ENCODE data around the gene HOXC6. TPM values are rescaled to one million over a fixed set of nuclear protein-coding genes. Genes with fewer than 3 reads are reported as not detected.

HOXC6 gene
- total and polyA plus RNA-seq, 9 of the 15 experiments (the other 6 are each of a cell fraction or from before 2014, with no cell fraction given) = 0.06 to 4.0 (median 1.4) TPM

DNA sequence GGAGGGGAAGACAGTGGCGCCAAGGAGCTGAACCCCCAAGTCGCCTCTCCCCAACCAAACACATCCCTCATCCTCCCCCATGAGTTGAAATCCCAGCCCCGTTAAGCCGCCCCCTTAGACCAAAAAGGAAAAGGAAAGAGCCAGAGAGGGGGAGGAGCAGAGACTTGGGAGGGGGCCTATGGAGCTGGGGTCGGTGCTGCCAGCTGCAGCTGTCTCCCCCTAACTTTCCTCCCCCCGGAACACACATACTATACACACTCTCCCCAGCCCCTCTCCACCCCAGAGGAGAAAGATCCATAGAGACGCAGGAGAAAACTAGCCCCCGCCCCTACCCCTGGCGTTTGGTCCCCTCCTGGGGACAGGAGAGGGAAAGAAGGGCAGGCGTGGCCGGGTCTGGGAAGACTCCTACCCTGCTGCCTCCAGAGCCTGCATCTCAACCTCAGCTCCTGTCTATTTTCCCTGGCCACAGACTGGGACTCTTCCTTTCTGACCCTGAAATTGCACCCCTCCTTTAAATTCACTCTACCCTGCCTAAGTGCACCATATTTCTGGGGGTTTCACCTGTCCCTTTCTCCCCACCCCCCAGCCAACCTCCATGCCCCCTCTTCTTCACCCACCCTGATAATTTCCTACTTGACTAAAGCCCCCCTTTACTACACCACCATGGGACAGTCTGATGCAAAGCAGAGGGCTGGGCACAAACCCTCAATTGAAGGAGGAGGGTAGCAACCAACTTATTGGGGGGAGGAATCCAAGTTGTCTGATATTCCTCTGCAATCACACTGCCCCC, 29.9 kb upstream of the HOXC6 start:
- intact Hi-C loops (cut with micrococcal nuclease) = no loop called here
- H3K9me1 ChIP-seq (ENCODE audit: control insufficient read depth, insufficient read depth, low read length) = no peaks in the 10 kb centered on the region
- no peak overlapping the region for H3K27ac ChIP-seq (ENCODE audit: extremely low read depth, low read depth, low read length)
- H3K4me3 ChIP-seq = no peak overlapping the region
- no peaks in the 10 kb centered on the region for H3K27me3 ChIP-seq (ENCODE audit: control insufficient read depth in 2 of 2, insufficient read depth in 2 of 2, low read length in 2 of 2)
- H3K4me1 ChIP-seq (replicated peaks in 1 of 2; ENCODE audit: control insufficient read depth in 2 of 2, insufficient read depth in 2 of 2, low read length in 2 of 2) = peaks cover 38 to 74% of the 10 kb centered on the region in 2 experiments
- 47% methylated on average over 6 of the region's 11 CpGs for WGBS (ENCODE audit: insufficient coverage, low coverage, missing lambda C conversion rate)
- DNase-seq (ENCODE audit: extremely low read depth in 1 of 4, low spot score in 3 of 4) (no peak), ATAC-seq (no peak), FAIRE-seq (no peak)
- ChIA-PET POLR2A (interaction anchor here (0.5 to 5.6 kb wide), 8 partner anchors 11 to 239 kb away, joined by 3 to 43 read pairs (median 3); partner anchors contain the start of gene HOXC12), CTCF (ENCODE audit: low intra/inter-chr PET ratio) (interaction anchor here (0.6 kb wide), 1 partner anchor 290 kb away, joined by 3 read pairs; no protein-coding TSS in a partner anchor)
- in situ Hi-C loops (cut with MboI) = no loop called here
- 0 out of 2 replicates have a peak overlapping the region, but pooled peaks have one; percentile 6 for H3K4me2 ChIP-seq (ENCODE audit: insufficient read depth, low read length)
- H3K9ac ChIP-seq (ENCODE audit: insufficient read depth in 1 of 2, low read depth in 2 of 2, low read length in 2 of 2) = peak overlapping the region in 1 of 2 experiments; percentile 29; a peak in 1 of 4 replicates
- no peaks in the 10 kb centered on the region for H3K9me3 ChIP-seq (replicated peaks; ENCODE audit: control insufficient read depth, insufficient read depth, low read depth, low read length)
- no peaks in the 10 kb centered on the region for H4K20me1 ChIP-seq (replicated peaks; ENCODE audit: control insufficient read depth, insufficient read depth, low read length)
- no TSS peak for BruUV-seq (replicated peaks)
- peaks cover 46% of the 10 kb centered on the region for H3K79me2 ChIP-seq (ENCODE audit: control insufficient read depth, insufficient read depth, low read length)
- H3K36me3 ChIP-seq (ENCODE audit: control insufficient read depth, insufficient read depth, low read length) = no peaks in the 10 kb centered on the region
- no peak overlapping the region for H2AFZ ChIP-seq (ENCODE audit: low read depth, low read length)
- TF ChIP-seq KAT7 (CRISPR knock-in tag; IDR thresholded peaks at IDR 0.05; ENCODE audit: borderline replicate concordance) (0 out of 2 replicates have a peak, but pooled peaks have one; percentile 37), MXI1 (IDR thresholded peaks at IDR 0.05; ENCODE audit: low read depth, low read length) (no peak)
- TF ChIP-seq, protein P1, sequence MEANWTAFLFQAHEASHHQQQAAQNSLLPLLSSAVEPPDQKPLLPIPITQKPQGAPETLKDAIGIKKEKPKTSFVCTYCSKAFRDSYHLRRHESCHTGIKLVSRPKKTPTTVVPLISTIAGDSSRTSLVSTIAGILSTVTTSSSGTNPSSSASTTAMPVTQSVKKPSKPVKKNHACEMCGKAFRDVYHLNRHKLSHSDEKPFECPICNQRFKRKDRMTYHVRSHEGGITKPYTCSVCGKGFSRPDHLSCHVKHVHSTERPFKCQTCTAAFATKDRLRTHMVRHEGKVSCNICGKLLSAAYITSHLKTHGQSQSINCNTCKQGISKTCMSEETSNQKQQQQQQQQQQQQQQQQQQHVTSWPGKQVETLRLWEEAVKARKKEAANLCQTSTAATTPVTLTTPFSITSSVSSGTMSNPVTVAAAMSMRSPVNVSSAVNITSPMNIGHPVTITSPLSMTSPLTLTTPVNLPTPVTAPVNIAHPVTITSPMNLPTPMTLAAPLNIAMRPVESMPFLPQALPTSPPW (CRISPR knock-in tag; IDR thresholded peaks at IDR 0.05) = peak; percentile 21; the same call in 1 of the 2 replicates
- TF ChIP-seq, protein P2, sequence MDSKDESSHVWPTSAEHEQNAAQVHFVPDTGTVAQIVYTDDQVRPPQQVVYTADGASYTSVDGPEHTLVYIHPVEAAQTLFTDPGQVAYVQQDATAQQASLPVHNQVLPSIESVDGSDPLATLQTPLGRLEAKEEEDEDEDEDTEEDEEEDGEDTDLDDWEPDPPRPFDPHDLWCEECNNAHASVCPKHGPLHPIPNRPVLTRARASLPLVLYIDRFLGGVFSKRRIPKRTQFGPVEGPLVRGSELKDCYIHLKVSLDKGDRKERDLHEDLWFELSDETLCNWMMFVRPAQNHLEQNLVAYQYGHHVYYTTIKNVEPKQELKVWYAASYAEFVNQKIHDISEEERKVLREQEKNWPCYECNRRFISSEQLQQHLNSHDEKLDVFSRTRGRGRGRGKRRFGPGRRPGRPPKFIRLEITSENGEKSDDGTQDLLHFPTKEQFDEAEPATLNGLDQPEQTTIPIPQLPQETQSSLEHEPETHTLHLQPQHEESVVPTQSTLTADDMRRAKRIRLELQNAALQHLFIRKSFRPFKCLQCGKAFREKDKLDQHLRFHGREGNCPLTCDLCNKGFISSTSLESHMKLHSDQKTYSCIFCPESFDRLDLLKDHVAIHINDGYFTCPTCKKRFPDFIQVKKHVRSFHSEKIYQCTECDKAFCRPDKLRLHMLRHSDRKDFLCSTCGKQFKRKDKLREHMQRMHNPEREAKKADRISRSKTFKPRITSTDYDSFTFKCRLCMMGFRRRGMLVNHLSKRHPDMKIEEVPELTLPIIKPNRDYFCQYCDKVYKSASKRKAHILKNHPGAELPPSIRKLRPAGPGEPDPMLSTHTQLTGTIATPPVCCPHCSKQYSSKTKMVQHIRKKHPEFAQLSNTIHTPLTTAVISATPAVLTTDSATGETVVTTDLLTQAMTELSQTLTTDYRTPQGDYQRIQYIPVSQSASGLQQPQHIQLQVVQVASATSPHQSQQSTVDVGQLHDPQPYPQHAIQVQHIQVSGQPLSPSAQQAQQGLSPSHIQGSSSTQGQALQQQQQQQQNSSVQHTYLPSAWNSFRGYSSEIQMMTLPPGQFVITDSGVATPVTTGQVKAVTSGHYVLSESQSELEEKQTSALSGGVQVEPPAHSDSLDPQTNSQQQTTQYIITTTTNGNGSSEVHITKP (IDR thresholded peaks at IDR 0.05; ENCODE audit: partially characterized antibody) = peak; percentile 81
